K562 treated with DMSO at 1 percent for 24 hours (cell line): ENCODE results near the gene NKRF. TPM values are rescaled to one million over a fixed set of nuclear protein-coding genes. Genes with fewer than 3 reads are reported as not detected.

ENCODE experiments used
- total RNA-seq: library from RNA; unstranded; fragments of 300-600 nt; gene quantifications from 2 replicates; pipeline ENCODE4 v1.2.3, GENCODE V29; 2022; ENCODE audit warnings: low read depth; ENCODE audit not compliant: insufficient read depth

NKRF gene
- 11.1 and 12.5 TPM in 2 replicates for total RNA-seq

GRCh38 chrX:119606280-119607017 lies at the start of gene NKRF:
TSS of gene NKRF (minus strand) at chrX:119606424.

GRCh38 chrX:119574394-119575266 lies 31.6 kb downstream of the NKRF start, which contains the start of gene UBE2A:
TSS of gene UBE2A (plus strand) at chrX:119574563. CDS start at chrX:119574712, 149 bp downstream.

GRCh38 chrX:119565107-119565663 lies 41.0 kb downstream of the NKRF start, which contains the start of gene STEEP1:
TSS of gene STEEP1 (minus strand) at chrX:119565409. CDS start at chrX:119565355, 54 bp downstream.

Other genes starting within 250 kb of the NKRF start
- 8.0 and 9.3 TPM in 2 replicates for gene SLC25A43, start 207.1 kb downstream of the NKRF start, total RNA-seq
- 1,032 and 1,044 TPM in 2 replicates for gene SLC25A5, start 138.0 kb downstream of the NKRF start, total RNA-seq
- 30.2 and 33.8 TPM in 2 replicates for gene STEEP1, start 41.0 kb downstream of the NKRF start, total RNA-seq
- 61.8 and 64.0 TPM in 2 replicates for gene UBE2A, start 31.9 kb downstream of the NKRF start, total RNA-seq
- 66.1 and 67.7 TPM in 2 replicates for gene SEPTIN6, start 86.7 kb upstream of the NKRF start, total RNA-seq
- gene SOWAHD, start 152.2 kb upstream of the NKRF start, total RNA-seq = 0.59 and 0.89 TPM in 2 replicates
- gene RPL39, start 185.2 kb upstream of the NKRF start, total RNA-seq = 3,545 and 3,652 TPM in 2 replicates
- gene UPF3B, start 246.5 kb upstream of the NKRF start, total RNA-seq = 28.2 and 32.4 TPM in 2 replicates